Stimulated activated naive CD8-positive, alpha-beta T cell treated with anti-CD3 and anti-CD28 coated beads, Interleukin-15, Interleukin-2, amounts not matched to agents 100 U/mL and 50 U/mL, for 24 hours (primary cell): Measurements from ENCODE around the gene PCNX2.

ENCODE experiments used
- ATAC-seq: fragments of 150-1000 bp; cut with Tn5 transposase; one replicate; pipeline ENCODE4 v1.10.0; 2021
- DNase-seq: peaks from one replicate; pipeline ENCODE4 v3.0.0; 2021

Gene PCNX2

DNA sequence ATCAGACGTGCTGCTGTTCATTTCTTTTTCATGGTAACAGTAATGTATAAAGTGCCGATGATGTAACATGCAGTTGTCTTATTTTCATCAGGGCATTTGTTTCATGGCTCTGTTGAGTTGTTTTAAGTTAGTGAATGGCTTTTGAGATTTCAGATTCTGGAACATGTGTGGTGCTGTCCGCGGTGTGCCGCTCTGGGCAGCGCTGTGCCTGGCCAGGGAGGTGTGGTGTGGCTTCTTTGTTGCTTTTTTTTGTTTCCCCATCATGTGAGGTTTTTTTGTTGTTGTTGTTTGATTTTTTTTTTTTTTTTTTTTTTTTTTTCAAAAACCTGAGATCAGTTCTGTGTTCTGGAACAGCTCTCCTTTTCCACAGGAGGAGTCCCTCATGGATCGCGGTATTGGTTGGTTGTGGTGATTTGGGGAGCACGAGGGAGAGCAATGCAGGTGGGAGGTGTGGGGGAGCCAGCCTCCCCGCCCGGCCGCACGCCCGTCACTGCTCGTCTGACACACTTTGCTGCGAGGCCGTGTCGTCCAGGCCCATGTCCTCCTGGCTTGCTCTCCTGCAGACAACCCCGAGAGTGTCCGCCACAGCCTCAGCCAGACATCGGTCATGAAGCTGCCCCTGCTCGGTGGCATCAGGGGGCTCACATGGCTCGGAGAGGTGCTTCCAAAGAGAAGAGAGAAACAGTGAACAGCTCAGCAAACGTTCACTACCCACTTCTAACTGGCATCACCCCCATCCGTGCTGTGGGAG is 311.5 kb downstream of the PCNX2 start:
- no peak for ATAC-seq
- DNase-seq, result no peak

DNA sequence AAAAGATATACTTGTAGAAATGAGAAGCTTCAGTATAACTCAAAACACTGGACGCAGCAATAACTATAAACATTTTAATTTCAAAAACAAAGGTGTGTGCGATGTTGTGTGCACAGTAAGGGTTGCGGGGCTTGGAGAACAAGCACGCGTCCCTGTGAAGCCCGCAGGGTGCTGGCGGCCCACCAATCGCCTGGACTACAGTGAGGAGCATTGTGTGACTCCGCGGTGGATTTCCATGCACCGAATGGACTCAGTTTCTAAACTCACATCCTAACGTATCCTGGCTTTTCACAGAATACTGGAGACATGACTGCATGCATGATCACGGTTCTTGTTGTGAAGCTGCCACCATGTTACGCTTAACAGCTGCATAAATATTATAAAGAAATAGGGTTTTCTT is 312.1 kb downstream of the PCNX2 start:
- DNase-seq, result no peak
- no peak for ATAC-seq

DNA sequence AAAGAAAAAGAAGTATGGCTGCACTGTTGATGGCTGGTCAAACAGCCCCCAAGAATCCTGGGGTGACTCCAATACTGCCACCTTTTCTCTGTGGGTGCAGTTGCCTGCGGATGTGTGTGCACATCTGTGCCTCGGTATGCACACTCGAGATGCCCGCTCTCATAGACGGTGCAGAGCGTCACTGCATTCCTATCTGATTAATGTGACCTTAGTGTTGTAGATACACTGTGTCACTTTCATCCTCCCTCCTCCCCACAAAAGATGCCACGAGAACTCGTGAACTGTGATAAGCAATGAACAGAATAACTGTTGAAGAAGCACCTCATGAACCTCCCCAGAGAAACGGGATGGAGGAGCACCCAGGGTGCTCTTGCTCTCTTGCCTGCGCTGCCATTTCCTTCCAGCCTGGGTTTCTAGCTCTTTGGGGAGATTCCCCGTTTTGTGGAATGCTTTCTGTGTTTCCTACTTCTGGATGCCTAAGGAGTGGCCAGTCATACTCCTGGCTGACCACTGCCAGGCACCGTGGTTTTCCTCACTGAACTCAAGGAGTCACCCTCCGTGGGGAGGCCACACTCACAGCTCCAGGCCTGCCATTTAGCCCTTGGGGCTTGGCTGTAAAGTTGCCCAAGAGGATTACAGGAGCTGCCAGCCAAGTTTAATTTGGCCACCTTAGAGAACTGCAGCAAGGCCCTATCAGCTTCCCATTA is 313.1 kb downstream of the PCNX2 start:
- ATAC-seq, result no peak
- DNase-seq, result no peak

DNA sequence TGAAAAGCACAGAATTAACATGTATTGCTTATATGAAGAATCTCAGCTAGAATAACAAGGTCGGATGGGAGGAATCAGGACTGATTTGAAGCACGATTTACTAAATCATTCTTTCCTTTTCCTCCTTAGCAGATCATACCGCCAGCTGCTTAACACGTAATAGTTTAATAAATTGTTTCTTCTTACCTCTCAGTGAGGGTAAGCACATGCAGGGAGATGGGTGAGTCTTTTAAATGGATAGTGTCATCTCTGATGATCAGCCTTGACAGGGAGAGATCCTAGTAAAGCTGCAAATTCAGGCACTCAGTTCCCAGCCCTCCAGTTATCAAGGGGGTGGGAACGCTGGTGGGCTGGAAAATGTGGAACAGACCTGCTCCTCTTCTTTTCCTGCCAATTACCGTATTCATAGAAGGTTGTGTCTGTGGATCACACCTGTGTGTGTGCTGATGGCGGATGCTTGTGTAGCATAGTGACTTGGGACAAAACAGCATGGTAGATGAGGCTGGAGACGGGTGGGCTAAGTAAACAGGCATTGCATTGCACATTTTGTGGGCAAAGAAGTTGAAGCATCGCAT is 314.5 kb downstream of the PCNX2 start:
- DNase-seq (no peak), ATAC-seq (no peak)

DNA sequence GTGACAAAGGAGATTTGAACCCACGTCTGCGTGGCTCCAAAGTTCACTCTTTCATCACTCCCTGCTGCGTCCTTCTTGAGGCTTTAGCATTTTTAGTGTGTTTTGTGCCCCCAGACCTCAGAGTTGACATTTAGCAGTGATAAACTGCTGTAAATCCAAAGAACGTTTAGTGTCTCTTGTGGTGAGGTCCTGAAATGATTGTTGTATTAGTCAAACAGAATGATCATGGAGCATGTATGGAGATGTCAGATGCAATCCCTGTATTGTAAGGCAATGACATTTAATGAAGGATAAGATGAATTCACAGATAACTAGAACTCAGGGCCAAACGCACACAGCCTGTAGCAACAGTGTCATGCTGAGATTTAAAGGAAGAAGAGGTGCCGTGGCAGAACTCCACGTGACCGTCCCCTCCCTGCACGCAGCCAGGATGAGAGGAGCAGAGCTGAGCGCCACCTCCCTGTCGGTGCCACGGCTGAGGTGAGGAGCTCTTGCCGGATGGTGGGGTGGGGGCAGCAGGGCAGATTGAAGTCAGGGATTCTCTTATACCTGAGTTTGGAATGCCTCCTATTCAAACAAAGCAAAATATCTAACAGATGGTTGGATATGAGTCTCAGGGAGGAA is 315.1 kb downstream of the PCNX2 start:
- ATAC-seq (no peak), DNase-seq (no peak)

DNA sequence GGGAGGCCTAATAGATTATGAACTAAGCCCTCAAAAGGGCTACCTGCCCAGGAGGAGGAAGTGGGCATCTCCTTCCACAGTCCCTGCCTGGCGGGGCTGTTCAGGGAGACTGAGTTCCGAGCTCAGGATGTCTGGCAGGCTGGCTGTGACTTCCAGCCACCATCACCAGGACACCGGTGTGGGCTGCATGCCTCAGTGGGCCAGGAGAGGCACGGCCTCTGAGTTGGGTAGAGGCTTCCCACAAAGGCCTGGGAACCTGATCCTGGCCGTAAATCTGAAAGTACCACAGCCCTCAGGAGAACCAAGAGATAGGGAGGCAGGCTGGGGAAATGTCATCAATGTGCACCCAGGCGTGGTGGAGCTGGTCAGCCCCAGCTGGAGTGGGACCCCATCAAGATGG is 316.0 kb downstream of the PCNX2 start:
- ATAC-seq, result no peak
- DNase-seq, result no peak

DNA sequence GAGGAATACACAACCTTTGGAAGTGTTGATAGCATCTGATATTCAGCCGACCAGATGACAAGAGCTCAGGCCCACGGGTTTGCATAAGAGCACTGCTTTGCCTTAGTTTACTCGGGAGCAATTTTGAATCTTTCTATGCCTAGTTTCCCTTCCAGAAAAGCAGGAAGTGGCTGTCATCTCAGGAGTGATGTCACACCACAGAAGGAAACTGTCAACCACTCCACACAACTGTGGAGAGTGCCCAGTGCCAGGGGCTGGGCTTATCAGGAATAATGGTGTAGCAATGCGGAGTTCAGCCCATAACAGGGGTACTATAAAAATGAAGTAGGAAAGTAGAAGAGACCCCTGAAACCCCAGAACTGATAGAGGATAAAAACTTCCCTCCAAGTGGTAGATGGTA is 316.7 kb downstream of the PCNX2 start:
- no peak for ATAC-seq
- DNase-seq, result no peak

DNA sequence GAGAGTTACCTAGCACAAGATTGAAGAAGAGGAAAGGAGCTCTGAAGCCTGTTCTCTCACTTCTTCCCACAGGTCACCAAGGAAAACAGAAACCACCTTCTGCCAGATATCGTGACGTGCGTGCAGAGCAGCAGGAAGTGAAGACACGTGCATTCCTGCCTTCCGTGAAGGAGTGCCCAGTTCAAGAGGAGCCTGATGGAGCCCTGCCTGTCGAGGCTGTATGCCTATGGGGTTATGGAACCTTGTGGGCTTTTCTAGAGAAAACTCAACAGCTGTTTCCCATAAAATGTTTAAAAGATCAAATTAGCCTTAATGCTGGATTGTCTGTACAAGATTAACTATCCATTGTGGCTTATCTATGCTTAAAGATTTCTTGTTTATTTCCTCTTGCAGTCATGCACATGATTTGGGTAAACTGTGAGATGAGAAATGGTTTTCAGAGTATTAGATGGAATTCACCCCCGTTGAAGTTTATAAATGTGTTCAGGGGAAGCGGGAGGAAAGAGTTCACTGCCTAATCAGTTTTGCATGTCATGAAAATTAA is 317.4 kb downstream of the PCNX2 start:
- ATAC-seq (peak; percentile 44), DNase-seq (peak; percentile 9)

DNA sequence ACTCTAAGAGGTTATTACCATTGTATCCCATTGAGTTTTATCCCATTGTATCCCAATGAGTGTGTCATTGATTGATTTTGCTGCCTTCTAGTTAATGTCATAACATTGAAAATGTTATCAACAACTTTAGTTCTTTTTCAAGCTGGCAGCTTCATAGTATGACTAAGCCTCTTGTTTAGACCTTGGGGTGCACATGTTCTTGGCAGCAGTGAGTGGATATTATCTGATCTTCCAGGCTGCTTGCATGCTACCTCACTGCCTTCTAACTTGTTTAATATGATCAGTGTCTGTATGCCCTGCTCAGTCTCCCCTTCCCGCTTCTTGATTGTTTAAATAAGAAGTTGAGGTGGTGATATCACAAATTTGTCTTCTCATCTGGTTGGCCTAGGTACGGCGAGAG is 320.6 kb downstream of the PCNX2 start:
- DNase-seq, result no peak
- no peak for ATAC-seq

DNA sequence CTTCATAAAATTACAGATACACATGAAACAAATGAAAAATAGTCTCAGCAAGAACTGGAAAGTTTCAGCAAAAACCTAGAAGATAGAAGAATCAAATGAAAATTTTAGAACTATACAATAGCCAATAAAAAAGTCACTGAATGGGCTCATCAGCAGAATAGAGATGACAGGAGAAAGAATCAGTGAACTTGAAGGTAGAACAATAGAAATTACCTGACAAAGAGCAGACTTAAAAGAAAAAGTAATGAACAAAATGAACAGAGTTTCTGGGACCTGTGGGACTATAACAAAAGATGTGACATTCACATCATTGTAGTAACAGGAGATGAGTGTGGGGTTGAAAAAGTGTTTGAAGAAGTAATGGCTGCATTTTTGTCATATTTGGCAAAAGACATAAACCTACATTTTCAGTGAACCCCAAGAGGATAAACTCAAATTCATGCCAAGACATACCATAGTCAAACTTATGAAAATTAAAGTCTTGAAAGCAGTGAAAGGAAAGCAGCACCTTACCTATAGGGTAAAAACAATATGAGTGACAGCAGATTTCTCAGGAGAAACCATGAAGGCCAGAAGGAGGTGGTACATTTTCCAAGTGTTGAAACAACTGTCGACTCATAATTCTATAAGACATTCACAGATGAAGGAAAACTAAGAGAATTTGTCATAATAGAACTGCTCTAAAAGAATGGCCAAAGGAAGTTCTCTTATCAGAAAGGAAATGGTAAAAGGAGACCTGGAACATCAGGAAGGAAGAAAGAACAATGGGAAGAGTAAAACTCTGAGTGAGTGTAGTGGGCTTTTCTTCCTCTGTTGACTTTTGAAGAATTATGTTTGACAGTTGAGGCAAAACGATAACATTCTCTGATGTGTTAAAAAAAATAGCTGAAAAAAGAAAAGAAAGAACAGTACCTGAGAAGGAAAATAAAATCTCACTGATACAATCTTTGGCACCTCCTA is 321.6 kb downstream of the PCNX2 start:
- ATAC-seq (no peak), DNase-seq (no peak)

DNA sequence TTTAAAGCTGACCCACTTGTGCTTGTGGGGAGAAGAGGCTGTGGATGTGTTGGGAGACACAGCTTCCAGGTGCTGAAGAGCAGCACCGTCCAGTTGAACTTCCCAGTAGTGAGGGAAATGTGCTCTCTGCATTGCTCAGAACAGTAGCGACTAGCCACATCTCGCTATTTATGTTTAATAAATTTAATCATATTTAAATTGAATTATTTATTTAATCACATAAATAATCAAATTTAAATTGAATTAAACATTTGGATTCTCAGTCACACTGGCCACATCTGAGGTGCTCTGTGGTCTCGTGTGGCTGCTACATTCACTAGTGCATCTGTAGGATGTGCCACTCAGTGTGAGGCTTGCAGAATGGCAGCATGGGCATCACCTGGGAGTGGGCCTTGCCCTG is 325.0 kb downstream of the PCNX2 start:
- DNase-seq, result no peak
- no peak for ATAC-seq

DNA sequence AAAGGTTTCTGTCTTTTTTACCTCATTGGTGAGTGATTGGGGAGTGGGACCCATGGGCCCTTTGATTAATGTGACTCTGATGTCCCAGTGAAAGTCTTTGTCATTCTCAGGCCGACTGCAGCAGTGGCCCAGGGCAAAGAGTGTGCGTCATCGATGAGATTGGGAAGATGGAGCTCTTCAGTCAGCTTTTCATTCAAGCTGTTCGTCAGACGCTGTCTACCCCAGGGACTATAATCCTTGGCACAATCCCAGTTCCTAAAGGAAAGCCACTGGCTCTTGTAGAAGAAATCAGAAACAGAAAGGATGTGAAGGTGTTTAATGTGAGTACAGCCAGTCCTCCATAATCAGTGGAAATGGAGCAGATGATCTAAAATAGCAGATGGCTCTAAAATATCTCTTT is 325.7 kb downstream of the PCNX2 start:
- ATAC-seq, result no peak
- no peak for DNase-seq

DNA sequence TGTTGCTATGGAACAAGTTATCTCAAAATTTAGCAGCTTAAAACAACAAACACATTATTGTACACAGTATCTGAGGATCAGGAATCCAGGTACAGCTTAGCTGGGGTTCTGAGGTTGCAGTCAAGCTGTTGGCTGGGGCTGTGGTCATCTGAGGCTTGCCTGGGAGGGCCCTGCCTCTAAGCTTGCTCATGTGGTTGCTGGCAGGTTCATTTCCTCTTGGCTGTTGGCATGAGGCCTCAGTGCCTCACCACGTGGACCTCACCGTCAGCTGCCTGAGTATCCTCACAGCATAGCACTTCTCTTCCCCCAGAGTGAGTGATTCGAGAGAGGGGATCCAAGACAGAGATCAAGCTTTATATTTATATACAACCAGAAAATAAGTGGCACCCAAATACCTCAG is 326.6 kb downstream of the PCNX2 start:
- DNase-seq, result no peak
- no peak for ATAC-seq

DNA sequence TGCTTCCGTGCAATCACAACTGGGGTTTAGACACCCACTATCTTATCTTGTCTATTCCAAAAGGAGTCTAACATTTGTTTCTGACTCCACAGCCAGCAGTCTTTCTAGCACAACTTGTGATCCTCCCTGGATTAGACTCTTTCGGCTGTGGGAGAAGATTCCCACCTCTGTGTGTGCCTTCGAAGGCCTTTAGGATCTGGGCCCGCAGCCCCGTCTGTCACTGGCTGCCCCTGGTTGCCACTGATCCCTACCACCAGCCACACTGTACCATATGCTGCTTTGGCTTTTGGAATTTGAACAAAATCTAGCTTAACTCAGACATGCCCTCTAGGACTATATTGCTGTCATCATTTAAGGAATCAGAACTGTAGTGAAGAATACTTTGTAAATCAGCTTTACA is 327.1 kb downstream of the PCNX2 start:
- DNase-seq (no peak), ATAC-seq (no peak)

DNA sequence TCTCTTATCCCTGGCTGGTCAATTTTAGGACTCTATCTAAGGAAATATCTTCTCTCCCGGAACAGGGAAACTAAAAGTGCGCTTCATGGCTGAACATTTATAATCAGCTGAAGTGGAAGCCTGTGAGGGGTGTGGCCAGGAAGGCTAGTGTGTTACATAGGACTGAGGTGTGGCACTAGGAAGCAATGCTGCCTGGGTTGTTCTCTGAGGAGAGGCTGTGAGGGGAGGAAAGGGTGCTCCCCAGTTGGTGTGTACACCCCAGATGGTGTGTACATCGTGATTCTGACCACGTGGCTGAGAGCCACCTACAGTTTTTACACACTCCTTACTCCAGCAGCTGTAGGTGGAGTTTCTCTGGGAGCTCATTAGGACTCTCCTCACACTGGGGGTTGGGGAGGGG is 328.9 kb downstream of the PCNX2 start:
- ATAC-seq, result no peak
- no peak for DNase-seq

DNA sequence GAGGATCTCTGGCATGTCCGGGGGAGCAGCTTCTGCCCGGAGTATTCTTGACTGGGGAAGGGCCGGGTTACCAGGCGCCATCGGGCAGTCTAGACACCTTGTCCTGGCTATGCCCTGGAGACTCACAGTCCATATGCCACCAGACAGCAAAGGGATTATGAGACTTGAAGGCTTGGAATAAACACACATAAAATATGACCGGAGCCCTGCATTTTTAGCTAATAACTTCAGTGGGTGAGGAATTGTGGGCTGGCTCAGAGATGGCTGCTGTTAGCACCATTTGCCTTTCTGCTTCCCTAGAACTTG is 329.7 kb downstream of the PCNX2 start:
- no peak for DNase-seq
- ATAC-seq, result no peak

DNA sequence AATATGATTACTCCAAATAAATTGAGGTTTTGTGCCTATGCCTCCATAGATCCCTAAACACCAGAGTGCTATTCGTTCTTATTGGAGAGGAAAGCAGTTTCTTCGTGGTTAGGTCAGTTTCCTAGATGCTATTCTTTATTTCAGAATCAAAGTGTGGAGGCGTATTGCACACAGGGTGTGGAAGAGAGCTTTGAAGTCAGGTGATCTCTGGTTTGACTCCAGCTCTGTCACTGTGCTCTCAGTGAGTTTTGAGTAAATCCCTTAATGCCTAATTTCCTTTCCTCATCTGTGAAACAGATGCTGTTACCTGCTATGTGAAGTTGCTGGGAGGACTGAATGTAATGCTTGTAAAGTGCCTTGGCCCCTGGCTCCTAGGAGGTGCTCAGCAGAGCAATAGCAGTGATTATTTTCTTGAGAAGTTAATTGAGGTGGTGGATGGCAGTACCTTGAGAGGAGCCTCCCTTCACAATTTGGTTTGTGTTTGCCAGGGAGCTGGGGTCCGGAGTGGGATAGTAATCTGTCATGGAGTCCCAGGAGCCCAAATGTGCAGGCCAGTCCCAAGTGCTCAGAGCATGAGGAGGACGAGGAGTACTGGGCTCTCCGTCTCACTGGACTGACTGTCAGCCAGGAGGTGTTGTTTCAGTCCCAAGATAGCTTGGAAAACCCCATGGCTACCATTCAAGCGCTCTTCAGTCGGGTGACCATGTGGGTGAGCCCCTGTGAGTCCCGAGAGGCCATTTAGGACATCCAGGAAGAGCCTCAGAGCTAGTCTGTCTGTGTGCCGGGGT is 330.2 kb downstream of the PCNX2 start:
- ATAC-seq (no peak), DNase-seq (no peak)

DNA sequence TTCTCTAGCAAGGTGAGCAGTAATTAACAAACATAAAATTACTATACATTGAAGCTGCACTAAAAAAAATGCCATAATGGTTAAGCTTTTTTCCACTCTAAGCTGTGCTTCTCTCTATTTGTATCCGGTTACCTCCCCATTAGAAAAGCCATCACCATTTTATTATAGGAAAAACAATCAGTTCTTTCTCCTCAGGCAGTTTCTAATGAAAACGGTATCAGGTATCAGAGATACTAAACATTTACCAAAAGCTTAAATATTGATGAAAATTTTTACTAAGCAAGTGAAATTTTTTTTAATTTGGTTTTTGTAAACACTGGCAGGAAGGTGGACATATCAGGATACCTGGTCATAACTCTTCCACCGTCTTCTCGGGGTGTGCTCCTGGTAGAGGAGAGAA is 330.9 kb downstream of the PCNX2 start:
- ATAC-seq (no peak), DNase-seq (no peak)

DNA sequence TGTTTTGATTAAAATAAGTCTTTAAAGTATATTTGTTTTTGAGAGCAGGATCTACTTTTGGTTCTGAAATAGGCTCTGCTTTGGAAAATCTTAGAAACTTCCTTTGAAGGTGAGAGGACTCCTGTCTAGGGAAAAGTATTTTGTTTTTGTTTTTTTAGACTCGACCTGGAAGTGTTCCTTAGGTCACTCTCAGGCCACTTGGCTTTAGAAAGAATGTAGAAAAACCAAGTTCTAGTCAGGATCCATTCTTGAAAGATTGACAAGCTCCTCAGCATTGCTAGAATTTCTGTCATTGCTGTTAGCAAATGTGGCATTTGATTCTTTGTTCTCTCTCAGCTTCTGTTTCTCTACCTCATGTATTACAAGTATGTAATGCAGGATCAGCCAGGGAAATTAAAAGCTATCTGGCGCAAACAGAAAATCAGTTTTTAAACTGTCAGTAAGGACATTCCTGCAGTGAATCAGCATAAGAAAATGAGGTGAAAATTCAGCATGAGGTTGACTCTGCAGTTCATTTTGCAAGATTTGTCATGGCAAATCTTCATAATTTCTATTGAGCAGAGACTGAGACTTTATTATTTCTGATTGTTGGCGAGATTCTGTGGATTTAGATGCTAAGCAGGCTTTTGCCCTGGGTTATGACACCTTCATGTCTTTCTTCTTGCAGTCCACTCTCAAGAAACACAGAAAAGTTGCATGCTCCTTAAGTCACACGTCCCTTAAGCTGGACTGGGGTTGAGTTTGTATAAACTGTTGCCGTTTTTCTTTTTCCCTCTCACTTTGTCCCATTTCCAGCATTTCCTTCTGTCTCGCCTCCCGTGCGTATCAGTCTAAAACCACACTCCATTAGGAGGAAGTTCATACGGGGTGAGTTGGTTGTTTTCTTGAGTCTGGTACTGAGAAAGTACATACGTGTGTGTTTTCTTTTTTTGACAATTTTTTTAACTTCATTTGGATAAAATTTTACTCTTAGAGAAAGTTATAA is 332.5 kb downstream of the PCNX2 start:
- ATAC-seq (no peak), DNase-seq (no peak)

DNA sequence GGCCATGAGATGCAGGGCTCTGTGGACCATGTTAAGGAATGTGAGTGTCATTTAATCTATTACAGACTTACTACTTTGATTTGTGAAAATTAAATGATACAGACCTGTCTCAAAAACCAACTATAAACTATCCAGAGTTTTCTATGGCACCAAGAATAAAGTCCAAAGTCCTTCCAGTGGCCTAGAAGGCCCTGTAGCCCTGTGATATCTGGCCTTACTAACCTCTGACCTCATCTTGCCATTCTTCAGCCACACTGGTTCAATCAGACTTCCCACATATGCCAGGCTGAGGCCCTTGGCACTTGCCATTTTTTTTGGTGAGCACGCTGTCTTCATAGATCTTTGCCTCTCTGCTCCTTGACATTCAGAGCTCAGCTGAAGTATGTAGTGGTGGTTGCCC is 337.5 kb downstream of the PCNX2 start:
- ATAC-seq (no peak), DNase-seq (no peak)
